UCSD-AML1 (cell line): ENCODE data around the gene YJU2.

Source experiments
- DNase-seq: peaks from one replicate; lab custom pipeline; 2025; ENCODE audit not compliant: unreplicated experiment; lab: John Stamatoyannopoulos, UW

Gene YJU2

GRCh38 chr19:4295972-4296771, 49.3 kb downstream of the YJU2 start:
- no peak for DNase-seq

GRCh38 chr19:4297901-4298809, 51.3 kb downstream of the YJU2 start:
- no peak for DNase-seq

- DNase-seq = no peak
Observed at GRCh38 chr19:4298810-4299550, 52.1 kb downstream of the YJU2 start.

- no peak for DNase-seq
Observed at GRCh38 chr19:4300589-4300988, 53.7 kb downstream of the YJU2 start.

- DNase-seq = no peak
Observed at GRCh38 chr19:4301590-4302242, 54.8 kb downstream of the YJU2 start.

GRCh38 chr19:4302243-4302640, 55.4 kb downstream of the YJU2 start, which contains the start of gene TMIGD2:
TMIGD2 (minus strand) TSS chr19:4302389; CDS start chr19:4302385, 4 bp downstream.
- DNase-seq = peak; percentile 25

GRCh38 chr19:4303819-4304537, 57.1 kb downstream of the YJU2 start:
- DNase-seq = no peak

- peak; percentile 65 for DNase-seq
Observed at GRCh38 chr19:4304538-4305256, 57.8 kb downstream of the YJU2 start, which contains the start of gene FSD1. FSD1 (plus strand) TSS chr19:4304598; CDS start chr19:4304747, 149 bp downstream.

- DNase-seq = no peak
Observed at GRCh38 chr19:4305257-4305612, 58.4 kb downstream of the YJU2 start.

GRCh38 chr19:4305659-4306058, 58.8 kb downstream of the YJU2 start:
- DNase-seq = no peak

GRCh38 chr19:4310247-4311121, 63.6 kb downstream of the YJU2 start:
- DNase-seq = no peak

- DNase-seq = no peak
Observed at GRCh38 chr19:4313847-4314490, 67.1 kb downstream of the YJU2 start.

- no peak for DNase-seq
Observed at GRCh38 chr19:4316956-4317355, 70.1 kb downstream of the YJU2 start.

GRCh38 chr19:4318460-4318859, 71.6 kb downstream of the YJU2 start:
- DNase-seq = no peak
